Stimulated activated naive CD4-positive, alpha-beta T cell (primary cell): ENCODE results near the gene KANSL1.

Experiments used
- DNase-seq, 6 experiments: peaks; one replicate each; lab custom pipeline; 2025; lab: John Stamatoyannopoulos, UW

KANSL1 gene

GRCh38 chr17:46166692-46167249 lies 26.5 kb downstream of the KANSL1 start:
- no peak for DNase-seq

- DNase-seq = no peak
Measured at GRCh38 chr17:46163929-46164594, 29.2 kb downstream of the KANSL1 start.

GRCh38 chr17:46163316-46163715 lies 29.9 kb downstream of the KANSL1 start:
- no peak for DNase-seq

- DNase-seq = no peak
Measured at GRCh38 chr17:46162866-46163265, 30.4 kb downstream of the KANSL1 start.

GRCh38 chr17:46160169-46160568 lies 33.1 kb downstream of the KANSL1 start:
- DNase-seq = no peak

- DNase-seq = no peak
Measured at GRCh38 chr17:46159686-46160085, 33.5 kb downstream of the KANSL1 start.

- no peak for DNase-seq
Measured at GRCh38 chr17:46158323-46159296, 34.6 kb downstream of the KANSL1 start.

GRCh38 chr17:46157443-46158062 lies 35.7 kb downstream of the KANSL1 start:
- DNase-seq = no peak

GRCh38 chr17:46154151-46154816 lies 38.9 kb downstream of the KANSL1 start:
- peak in 2 of 6 experiments; percentile 8 to 34 for DNase-seq

GRCh38 chr17:46152423-46152822 lies 40.8 kb downstream of the KANSL1 start:
- DNase-seq = no peak

- no peak for DNase-seq
Measured at GRCh38 chr17:46151762-46152161, 41.5 kb downstream of the KANSL1 start.

- DNase-seq = no peak
Measured at GRCh38 chr17:46150216-46150963, 42.8 kb downstream of the KANSL1 start.

GRCh38 chr17:46148247-46148646 lies 45.0 kb downstream of the KANSL1 start:
- DNase-seq = no peak

GRCh38 chr17:46147296-46147695 lies 45.9 kb downstream of the KANSL1 start:
- no peak for DNase-seq

- DNase-seq = no peak
Measured at GRCh38 chr17:46144246-46144645, 49.0 kb downstream of the KANSL1 start.

- no peak for DNase-seq
Measured at GRCh38 chr17:46143827-46144236, 49.4 kb downstream of the KANSL1 start.

- no peak for DNase-seq
Measured at GRCh38 chr17:46141645-46142044, 51.6 kb downstream of the KANSL1 start.

- no peak for DNase-seq
Measured at GRCh38 chr17:46140645-46141197, 52.5 kb downstream of the KANSL1 start.

- no peak for DNase-seq
Measured at GRCh38 chr17:46139432-46140210, 53.6 kb downstream of the KANSL1 start.

- no peak for DNase-seq
Measured at GRCh38 chr17:46138473-46138872, 54.8 kb downstream of the KANSL1 start.
